Lung (tissue), 12 donors: Measurements from ENCODE around the gene PTDSS2. TPM values are rescaled to one million over a fixed set of nuclear protein-coding genes. Genes with fewer than 3 reads are reported as not detected.

Experiments used
- ATAC-seq: fragments of 200-7000 bp; cut with Tn5 transposase; one replicate; pipeline ENCODE4 v1.9.1; 2020; ENCODE audit warnings: moderate number of reproducible peaks; ENCODE audit not compliant: insufficient read depth, low FRiP score
- DNase-seq, 3 donors: peaks; one replicate each; pipeline ENCODE4 v3.0.0-alpha.2; 2013 to 2017
- H3K27ac ChIP-seq, 2 donors: one replicate each; pipeline ENCODE4 v1.5.1; 2013; ENCODE audit warnings: mild to moderate bottlenecking in 2 of 2, moderate library complexity in 2 of 2, control low read depth in 1 of 2, inconsistent platforms in 1 of 2, low read depth in 1 of 2, low read length in 1 of 2
- H3K27me3 ChIP-seq, 3 donors: one replicate each; pipeline ENCODE4 v1.5.1; 2013; ENCODE audit warnings: low read length in 2 of 3; ENCODE audit not compliant: control insufficient read depth in 3 of 3, insufficient read depth in 3 of 3
- H3K36me3 ChIP-seq, 4 donors: one replicate each; pipeline ENCODE4 v1.5.1; 2013; ENCODE audit warnings: low read length in 4 of 4, mild to moderate bottlenecking in 1 of 4, moderate library complexity in 1 of 4; ENCODE audit not compliant: control insufficient read depth in 4 of 4, insufficient read depth in 4 of 4
- H3K4me1 ChIP-seq, 5 donors: one replicate each; pipeline ENCODE4 v1.5.1; 2013; ENCODE audit warnings: low read length in 5 of 5, mild to moderate bottlenecking in 2 of 5, moderate library complexity in 1 of 5; ENCODE audit not compliant: control insufficient read depth in 5 of 5, insufficient read depth in 5 of 5
- H3K4me3 ChIP-seq: one replicate; pipeline ENCODE4 v1.5.1; 2013; ENCODE audit warnings: mild to moderate bottlenecking, control low read depth, moderate library complexity
- H3K9ac ChIP-seq, 2 donors: one replicate each; pipeline ENCODE4 v1.5.1; 2013; ENCODE audit warnings: low read length in 2 of 2, control low read depth in 1 of 2; ENCODE audit not compliant: insufficient read depth in 1 of 2
- H3K9me3 ChIP-seq, 4 donors: one replicate each; pipeline ENCODE4 v1.5.1; 2013; ENCODE audit warnings: low read length in 3 of 4, mild to moderate bottlenecking in 1 of 4, moderate library complexity in 1 of 4; ENCODE audit not compliant: control insufficient read depth in 4 of 4, insufficient read depth in 3 of 4
- WGBS, 2 donors: extraction: QIAGEN DNeasy Blood & Tissue Kit; methylation state at CpG; one replicate each; pipeline ENCODE4 v1.1.7; 2013; 5-methylcytosine and 5-hydroxymethylcytosine counted together
- polyA plus RNA-seq, 2 donors: library from polyadenylated mRNA; stranded (reverse); fragments of 200-250 nt; gene quantifications; one replicate each; pipeline ENCODE4 v1.2.1, GENCODE V29; 2013
- total RNA-seq, 2 donors: library from RNA; depleted of rRNA in 1 of 2; stranded (reverse); fragments of >200 nt in 1 of 2; gene quantifications; one replicate each; pipeline ENCODE4 v1.2.1, GENCODE V29; 2014 to 2021
- TF ChIP-seq, protein P1 (sequence below): IDR thresholded peaks from 2 replicates; pipeline ENCODE4 v1.5.1; 2012; ENCODE audit warnings: mild to moderate bottlenecking; ENCODE audit errors: control extremely low read depth, extremely low read depth
- donor health status: control.
- donor health status: control.
- donor health status: Bipolar disorder and iron deficiency.
- donor health status: healthy.
- donor health status: DM: yes; HTN: yes; CAD: no.

PTDSS2 gene
- total and polyA plus RNA-seq, 4 donors: 20.4 to 36.5 (median 28.1) TPM

DNA sequence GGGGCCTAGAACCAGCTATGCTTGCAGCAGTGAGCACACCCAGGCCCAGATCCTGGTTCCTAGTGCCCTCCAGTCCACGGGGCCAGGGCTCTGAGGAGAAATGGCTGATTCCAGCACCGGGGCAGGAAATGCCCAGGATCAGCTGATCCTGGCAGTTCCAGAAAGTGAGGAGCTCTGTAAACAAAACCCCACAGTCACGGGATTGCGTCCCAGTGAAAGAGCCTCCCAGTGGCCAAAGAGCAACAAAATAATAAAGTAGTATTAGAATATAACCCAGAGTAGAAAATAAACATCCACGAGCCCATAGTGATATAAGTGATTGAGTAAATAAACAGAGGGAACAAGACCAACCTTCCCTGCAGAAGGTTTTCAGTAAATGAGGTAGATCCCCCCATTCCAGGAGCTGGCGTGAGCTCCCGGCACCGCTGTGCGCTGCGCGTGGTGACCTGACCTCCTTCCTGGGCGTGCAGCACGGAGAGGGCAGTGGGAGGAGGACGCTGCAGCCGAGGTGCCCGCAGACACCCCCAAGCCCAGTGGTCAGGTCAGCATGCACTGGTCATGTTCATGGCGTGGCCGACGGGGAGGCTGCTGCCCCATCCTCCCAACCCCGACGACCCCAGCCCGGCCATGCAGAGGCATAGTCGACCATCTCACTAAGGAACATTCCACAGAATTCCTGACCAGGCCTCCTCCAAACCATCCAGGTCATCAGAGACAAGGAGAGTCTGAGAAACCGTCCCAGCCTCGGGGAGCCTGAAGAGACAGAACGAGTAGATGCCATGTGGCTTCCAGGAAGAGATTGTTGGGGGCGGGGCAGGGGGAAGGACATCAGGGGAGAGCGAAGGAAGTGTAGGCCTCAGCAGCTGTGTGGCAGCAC lies 19.8 kb downstream of the PTDSS2 start:
- 47 to 72% methylated on average over 28 of the region's 28 CpGs for WGBS, 2 donors
- Histone ChIP-seq H3K27ac (peak overlapping the region in 1 of 2 donors; percentile 97), H3K4me1 (peaks cover 3 to 15% (median 8%) of the 10 kb centered on the region in 5 donors), H3K9ac (peak overlapping the region; percentile 4 to 70), H3K36me3 (peaks cover 0 to 4% (median 0%) of the 10 kb centered on the region in 4 donors), H3K9me3 (no peaks in the 10 kb centered on the region), H3K27me3 (no peaks in the 10 kb centered on the region), H3K4me3 (no peak overlapping the region)
- TF ChIP-seq, protein P1, sequence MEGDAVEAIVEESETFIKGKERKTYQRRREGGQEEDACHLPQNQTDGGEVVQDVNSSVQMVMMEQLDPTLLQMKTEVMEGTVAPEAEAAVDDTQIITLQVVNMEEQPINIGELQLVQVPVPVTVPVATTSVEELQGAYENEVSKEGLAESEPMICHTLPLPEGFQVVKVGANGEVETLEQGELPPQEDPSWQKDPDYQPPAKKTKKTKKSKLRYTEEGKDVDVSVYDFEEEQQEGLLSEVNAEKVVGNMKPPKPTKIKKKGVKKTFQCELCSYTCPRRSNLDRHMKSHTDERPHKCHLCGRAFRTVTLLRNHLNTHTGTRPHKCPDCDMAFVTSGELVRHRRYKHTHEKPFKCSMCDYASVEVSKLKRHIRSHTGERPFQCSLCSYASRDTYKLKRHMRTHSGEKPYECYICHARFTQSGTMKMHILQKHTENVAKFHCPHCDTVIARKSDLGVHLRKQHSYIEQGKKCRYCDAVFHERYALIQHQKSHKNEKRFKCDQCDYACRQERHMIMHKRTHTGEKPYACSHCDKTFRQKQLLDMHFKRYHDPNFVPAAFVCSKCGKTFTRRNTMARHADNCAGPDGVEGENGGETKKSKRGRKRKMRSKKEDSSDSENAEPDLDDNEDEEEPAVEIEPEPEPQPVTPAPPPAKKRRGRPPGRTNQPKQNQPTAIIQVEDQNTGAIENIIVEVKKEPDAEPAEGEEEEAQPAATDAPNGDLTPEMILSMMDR: no peak
- DNase-seq: peak; percentile 76 to 90 (median 87)
- peak; percentile 51 for ATAC-seq

DNA sequence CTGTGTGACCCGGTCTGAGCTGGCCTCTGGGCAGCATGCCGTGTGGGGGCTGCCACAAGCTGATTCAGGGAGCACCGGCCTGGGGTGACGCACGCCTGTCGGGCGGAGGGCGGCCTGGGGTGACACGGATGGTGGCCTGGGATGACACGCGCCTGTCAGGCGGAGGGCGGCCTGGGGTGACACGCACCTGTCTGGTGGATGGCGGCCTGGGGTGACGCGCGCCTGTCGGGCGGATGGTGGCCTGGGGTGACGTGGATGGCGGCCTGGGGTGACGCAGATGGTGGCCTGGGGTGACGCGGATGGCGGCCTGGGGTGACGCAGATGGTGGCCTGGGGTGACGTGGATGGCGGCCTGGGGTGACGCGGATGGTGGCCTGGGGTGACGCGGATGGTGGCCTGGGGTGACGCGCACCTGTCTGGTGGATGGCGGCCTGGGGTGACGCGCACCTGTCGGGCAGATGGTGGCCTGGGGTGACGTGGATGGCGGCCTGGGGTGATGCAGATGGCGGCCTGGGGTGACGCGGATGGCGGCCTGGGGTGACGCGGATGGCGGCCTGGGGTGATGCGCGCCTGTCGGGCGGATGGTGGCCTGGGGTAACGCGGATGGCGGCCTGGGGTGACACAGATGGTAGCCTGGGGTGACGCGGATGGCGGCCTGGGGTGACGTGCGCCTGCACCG lies 21.5 kb downstream of the PTDSS2 start:
- Histone ChIP-seq H3K36me3 (peaks cover 0 to 7% (median 1%) of the 10 kb centered on the region in 4 donors), H3K4me3 (no peak overlapping the region), H3K27me3 (no peaks in the 10 kb centered on the region), H3K9ac (no peak overlapping the region), H3K9me3 (no peaks in the 10 kb centered on the region), H3K27ac (peak overlapping the region in 1 of 2 donors; percentile 1), H3K4me1 (peaks cover 3 to 15% (median 8%) of the 10 kb centered on the region in 5 donors)
- no peak for DNase-seq
- WGBS, 2 donors: 94 to 97% methylated on average over 56 to 61 of the region's 61 CpGs
- no peak for ATAC-seq
- TF ChIP-seq, protein P1: no peak

DNA sequence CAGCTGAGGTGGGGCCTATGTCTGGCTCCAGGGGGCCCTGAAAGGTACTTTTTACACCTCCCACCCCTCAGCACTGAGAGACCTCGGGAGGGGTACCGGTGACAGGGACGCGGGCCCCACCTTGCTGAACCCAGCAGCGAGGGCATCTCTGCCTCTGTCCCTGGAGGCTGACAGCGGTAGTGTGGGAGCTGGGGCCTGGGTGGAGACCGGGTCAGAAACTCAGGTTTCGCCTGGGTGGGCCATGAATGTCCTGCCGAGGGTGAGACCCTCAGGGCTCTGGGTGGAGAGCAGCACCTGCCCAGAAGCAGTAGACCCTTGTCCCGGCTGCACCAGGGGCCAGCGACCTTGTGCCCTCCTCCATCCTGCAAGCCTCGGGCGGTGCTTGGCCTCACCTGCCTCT lies 22.2 kb downstream of the PTDSS2 start:
- Histone ChIP-seq H3K36me3 (peaks cover 0 to 7% (median 1%) of the 10 kb centered on the region in 4 donors), H3K4me1 (peaks cover 3 to 15% (median 8%) of the 10 kb centered on the region in 5 donors), H3K4me3 (no peak overlapping the region), H3K9ac (no peak overlapping the region), H3K27ac (no peak overlapping the region), H3K27me3 (no peaks in the 10 kb centered on the region), H3K9me3 (no peaks in the 10 kb centered on the region)
- no peak for DNase-seq
- WGBS, 2 donors: 94 to 95% methylated on average over 13 of the region's 13 CpGs
- no peak for ATAC-seq
- TF ChIP-seq, protein P1: no peak
